Measurements from ENCODE around the gene BSCL2.
A peak's percentile ranks its signal among the peaks of the same experiment; 100 is the strongest.

BSCL2 gene

DNA sequence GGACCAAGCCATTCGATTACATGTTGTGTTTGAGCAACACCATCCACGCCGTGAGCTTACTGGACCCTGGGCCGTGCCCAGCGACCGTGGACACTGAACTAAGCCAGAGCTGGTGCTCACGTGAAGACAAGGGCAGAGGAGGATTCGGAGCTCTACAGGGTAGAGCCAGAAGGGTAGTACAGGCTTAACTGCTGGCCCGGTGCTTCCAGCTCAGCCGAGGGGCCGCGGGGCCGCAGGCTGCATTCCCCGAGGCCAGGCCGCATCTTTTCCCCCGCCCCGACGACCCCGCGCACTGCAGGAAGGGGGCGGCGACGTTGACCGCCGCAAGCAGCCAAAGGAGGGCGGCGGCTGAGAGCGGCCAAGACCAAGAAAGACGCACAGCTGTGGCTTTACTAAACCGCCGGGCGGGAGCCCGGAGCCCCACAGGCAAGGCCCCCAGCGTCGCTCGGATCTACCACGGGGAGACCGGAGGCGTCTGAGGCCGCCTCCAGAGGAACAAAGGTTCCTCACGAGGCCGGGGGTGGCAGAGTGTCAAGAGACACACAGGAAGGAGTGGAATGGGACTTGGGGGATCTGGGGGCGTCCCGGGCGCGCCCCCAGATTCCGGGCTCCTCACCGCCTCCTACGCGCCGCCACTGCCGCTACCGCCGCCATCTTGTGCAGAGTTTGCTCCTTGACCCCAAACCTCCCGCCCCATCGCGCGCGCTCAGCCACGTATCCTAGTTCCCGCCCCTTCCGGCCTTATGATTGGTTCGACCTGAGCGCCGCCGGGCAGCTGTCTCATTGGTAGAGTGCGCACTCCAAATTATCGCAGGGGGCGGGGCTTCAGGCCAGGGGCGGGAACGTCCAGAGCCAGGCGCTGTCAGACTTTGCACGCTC lies 61.0 kb downstream of the BSCL2 start, which contains the start of gene GANAB:
GANAB (minus strand) TSS at position 668 of the 879 bp plus-strand sequence; CDS start at position 654, 14 bp downstream.
- Mint-ChIP-seq H3K4me1 (ENCODE audit: low read depth) (peaks cover 19% of the 10 kb centered on the region), H3K36me3 (ENCODE audit: low read depth) (peaks cover 21% of the 10 kb centered on the region), H3K27ac (peak within 1 kb of the TSS; percentile 96), H3K4me3 (peak within 1 kb of the TSS; percentile 99), H3K9me3 (no peaks in the 10 kb centered on the region), H3K27me3 (ENCODE audit: low read depth) (no peaks in the 10 kb centered on the region)

GRCh38 chr11:62645671-62645945 lies 61.6 kb downstream of the BSCL2 start:
- Mint-ChIP-seq H3K27me3 (ENCODE audit: low read depth) (no peaks in the 10 kb centered on the region), H3K4me1 (ENCODE audit: low read depth) (peaks cover 23% of the 10 kb centered on the region), H3K27ac (peak overlapping the region; percentile 96), H3K9me3 (no peaks in the 10 kb centered on the region), H3K4me3 (peak overlapping the region; percentile 99), H3K36me3 (ENCODE audit: low read depth) (peaks cover 23% of the 10 kb centered on the region)

- Mint-ChIP-seq H3K9me3 (no peaks in the 10 kb centered on the region), H3K36me3 (ENCODE audit: low read depth) (peaks cover 23% of the 10 kb centered on the region), H3K4me1 (ENCODE audit: low read depth) (peaks cover 28% of the 10 kb centered on the region), H3K4me3 (no peak overlapping the region), H3K27me3 (ENCODE audit: low read depth) (no peaks in the 10 kb centered on the region), H3K27ac (peak overlapping the region; percentile 59)
These were observed 63.0 kb downstream of the BSCL2 start for GRCh38 chr11:62644220-62644619.
